Caco-2 (cell line): ENCODE data around the gene EIF1. TPM values are rescaled to one million over a fixed set of nuclear protein-coding genes. Genes with fewer than 3 reads are reported as not detected.
"Not testable (repeated sequence)": the region's sequence is repeated elsewhere in the genome, so short reads cannot be mapped to it uniquely, and the experiment has no call there.

Experiments used
- BruUV-seq: library from RNA; stranded (reverse); fragments of 400-500 nt; replicated peaks from 2 replicates; lab custom pipeline; 2021; lab: Mats Ljungman, UMichigan
- CTCF ChIA-PET: fragments of 300-600 bp; sonication (Branson Sonifier 250); formaldehyde crosslinking; loops from one replicate; lab custom pipeline; 2022; ENCODE audit warnings: antibody characterized with exemption; lab: Charles Lee
- POLR2A ChIA-PET: fragments of 300-600 bp; sonication (Branson Sonifier 250); formaldehyde crosslinking; loops from one replicate; lab custom pipeline; 2022; ENCODE audit warnings: antibody characterized with exemption; lab: Charles Lee
- DNase-seq, 2 experiments: peaks; one replicate each; pipeline versions ENCODE4 v3.0.0 to v3.0.0-alpha.2; 2020 to 2022
- H3K27me3 ChIP-seq: replicated peaks from 2 replicates; pipeline ENCODE4 v1.6.0; 2011; ENCODE audit warnings: low read length; ENCODE audit not compliant: control insufficient read depth, insufficient read depth
- H3K36me3 ChIP-seq: 2 replicates; pipeline ENCODE4 v1.5.1; 2011; ENCODE audit warnings: low read length; ENCODE audit not compliant: control insufficient read depth, insufficient read depth
- H3K4me1 ChIP-seq: fragments of 250-450 bp; sonication (Bioruptor Pico); 2 replicates; pipeline ENCODE4 v1.5.1; 2020; ENCODE audit warnings: mild to moderate bottlenecking
- H3K4me3 ChIP-seq: 2 replicates; pipeline ENCODE4 v1.5.1; 2011; ENCODE audit warnings: low read depth, mild to moderate bottlenecking, control low read depth, low read length
- H3K9me3 ChIP-seq: fragments of 250-450 bp; sonication (Bioruptor Pico); 2 replicates; pipeline ENCODE4 v1.5.1; 2020; ENCODE audit warnings: mild to moderate bottlenecking, moderate library complexity
- H3K27ac Mint-ChIP-seq: one replicate; pipeline ENCODE4 v1.8.0; 2022; ENCODE audit warnings: mixed read lengths; ENCODE audit not compliant: unreplicated experiment
- H3K27me3 Mint-ChIP-seq: one replicate; pipeline ENCODE4 v1.8.0; 2022; ENCODE audit warnings: mixed read lengths; ENCODE audit not compliant: insufficient read depth, unreplicated experiment
- H3K36me3 Mint-ChIP-seq: one replicate; pipeline ENCODE4 v1.8.0; 2022; ENCODE audit warnings: mild to moderate bottlenecking, mixed read lengths; ENCODE audit not compliant: insufficient read depth, unreplicated experiment
- H3K4me1 Mint-ChIP-seq: one replicate; pipeline ENCODE4 v1.8.0; 2022; ENCODE audit warnings: low read depth, mixed read lengths; ENCODE audit not compliant: unreplicated experiment
- H3K4me3 Mint-ChIP-seq: one replicate; pipeline ENCODE4 v1.8.0; 2022; ENCODE audit warnings: mild to moderate bottlenecking, moderate library complexity, mixed read lengths; ENCODE audit not compliant: unreplicated experiment
- H3K9me3 Mint-ChIP-seq: one replicate; pipeline ENCODE4 v1.8.0; 2022; ENCODE audit warnings: mixed read lengths; ENCODE audit not compliant: unreplicated experiment
- intact Hi-C: fragments of 100-400 bp; cut with micrococcal nuclease; formaldehyde crosslinking; loops from one replicate; pipeline ENCODE4 v1.10.0; 2022; ENCODE audit not compliant: unreplicated experiment
- total RNA-seq: library from RNA; stranded (reverse); gene quantifications from 2 replicates; pipeline ENCODE4 v1.2.3, GENCODE V29; 2022
- TF ChIP-seq, protein P1 (sequence below), 2 experiments: fragments of 200-600 bp in 1 of 2; IDR thresholded peaks; 1 replicate in 1 of 2; 2 replicates in 1 of 2; pipeline versions ENCODE4 v1.5.1 to v1.8.0; 2011 to 2022; ENCODE audit warnings: antibody characterized with exemption in 1 of 2, control low read depth in 1 of 2, inconsistent platforms in 1 of 2, low read depth in 1 of 2, low read length in 1 of 2, mild to moderate bottlenecking in 1 of 2, moderate library complexity in 1 of 2; ENCODE audit not compliant: insufficient read depth in 1 of 2, severe bottlenecking in 1 of 2, unreplicated experiment in 1 of 2

Gene EIF1
- total RNA-seq, 1 experiment from 2014 or later: 783 TPM

DNA sequence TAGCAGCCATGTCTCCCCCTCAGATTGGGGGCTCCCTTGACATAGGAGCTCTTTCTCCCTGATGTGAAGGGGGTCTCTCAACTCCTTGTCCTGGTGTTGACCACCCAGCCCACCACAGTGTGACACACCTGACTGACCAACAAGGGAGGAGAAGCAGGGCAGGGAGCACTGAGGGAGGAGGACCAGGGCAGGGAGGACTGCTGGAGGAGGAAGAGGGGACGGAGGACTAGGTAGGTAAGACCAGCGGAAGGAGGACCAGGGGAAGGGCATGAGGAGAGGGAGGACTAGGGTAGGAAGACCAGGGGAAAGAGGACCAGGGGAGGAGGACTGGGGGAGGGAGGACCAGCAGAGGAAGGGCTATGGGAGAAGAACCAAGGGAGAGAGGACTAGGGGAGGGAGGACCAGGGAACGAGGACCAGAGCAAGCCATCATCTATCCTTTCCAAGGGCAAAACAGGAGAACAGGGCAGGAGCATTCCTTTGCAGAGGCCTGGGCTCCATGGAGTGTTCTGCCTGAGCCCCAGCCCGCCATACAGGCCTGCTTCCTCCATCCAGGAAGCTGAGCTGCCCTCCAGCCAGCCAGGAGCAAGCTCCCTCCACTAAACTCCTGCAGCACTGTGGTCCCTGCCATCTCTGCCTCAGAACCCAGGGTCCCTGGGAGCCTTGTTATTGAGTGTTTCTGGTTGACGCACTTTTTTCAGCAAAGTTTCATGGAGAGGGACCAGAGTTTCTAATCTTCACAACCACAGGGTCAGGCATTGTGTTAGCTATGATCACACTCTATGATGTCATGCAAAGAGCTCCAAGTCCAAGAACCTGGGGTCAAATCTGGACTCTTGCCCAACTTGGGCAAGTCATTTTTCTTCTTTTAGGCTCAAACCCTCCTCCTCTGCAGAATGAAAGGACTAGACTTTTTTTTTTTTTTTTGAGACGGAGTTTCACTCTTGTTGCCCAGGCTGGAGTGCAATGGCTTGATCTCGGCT is 48.9 kb upstream of the EIF1 start:
- ChIA-PET POLR2A (no interaction called here), CTCF (interaction anchor here (0.9 to 2.7 kb wide), 4 partner anchors 9 to 91 kb away, joined by 3 to 11 read pairs (median 6); no protein-coding TSS in a partner anchor)
- H3K9me3 ChIP-seq: no peaks in the 10 kb centered on the region

DNA sequence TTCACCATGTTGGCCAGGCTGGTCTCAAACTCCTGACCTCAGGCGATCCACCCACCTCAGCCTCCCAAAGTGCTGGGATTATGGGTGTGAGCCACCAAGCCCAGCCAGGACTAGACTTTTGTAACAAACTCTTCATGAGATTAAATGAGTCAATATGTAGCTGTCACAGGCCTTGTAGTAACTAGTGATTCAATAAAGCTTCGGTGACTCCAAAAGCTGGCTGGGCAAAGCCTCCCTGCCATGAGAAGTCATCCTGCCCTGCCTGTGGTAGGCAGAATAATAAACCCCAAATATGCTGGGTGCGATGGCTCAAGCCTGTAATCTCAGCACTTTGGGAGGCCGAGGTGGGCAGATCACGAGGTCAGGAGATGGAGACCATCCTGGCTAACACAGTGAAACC is 48.1 kb upstream of the EIF1 start:
- H3K36me3 ChIP-seq, POLR2A ChIA-PET, H3K4me1 ChIP-seq, H3K4me1 Mint-ChIP-seq, H3K27me3 Mint-ChIP-seq, H3K27ac Mint-ChIP-seq, H3K9me3 Mint-ChIP-seq, intact Hi-C loops, H3K27me3 ChIP-seq, DNase-seq, H3K4me3 Mint-ChIP-seq, H3K9me3 ChIP-seq, BruUV-seq, H3K4me3 ChIP-seq, H3K36me3 Mint-ChIP-seq: not testable (repeated sequence)
- CTCF ChIA-PET: interaction anchor here (0.9 to 2.7 kb wide), 4 partner anchors 8 to 92 kb away, joined by 3 to 11 read pairs (median 6); no protein-coding TSS in a partner anchor

More for the DNA sequence above, 48.9 kb upstream of the EIF1 start:
- BruUV-seq: no TSS peak
- H3K9me3 Mint-ChIP-seq: no peaks in the 10 kb centered on the region
- no peak for DNase-seq
- no peak overlapping the region for H3K4me3 Mint-ChIP-seq
- H3K27ac Mint-ChIP-seq: no peak overlapping the region
- H3K27me3 ChIP-seq: no peaks in the 10 kb centered on the region
- intact Hi-C loops: no loop called here
- no peaks in the 10 kb centered on the region for H3K36me3 Mint-ChIP-seq
- H3K4me1 ChIP-seq: no peaks in the 10 kb centered on the region
- H3K4me1 Mint-ChIP-seq: no peaks in the 10 kb centered on the region
- no peak overlapping the region for H3K4me3 ChIP-seq
- TF ChIP-seq, protein P1, sequence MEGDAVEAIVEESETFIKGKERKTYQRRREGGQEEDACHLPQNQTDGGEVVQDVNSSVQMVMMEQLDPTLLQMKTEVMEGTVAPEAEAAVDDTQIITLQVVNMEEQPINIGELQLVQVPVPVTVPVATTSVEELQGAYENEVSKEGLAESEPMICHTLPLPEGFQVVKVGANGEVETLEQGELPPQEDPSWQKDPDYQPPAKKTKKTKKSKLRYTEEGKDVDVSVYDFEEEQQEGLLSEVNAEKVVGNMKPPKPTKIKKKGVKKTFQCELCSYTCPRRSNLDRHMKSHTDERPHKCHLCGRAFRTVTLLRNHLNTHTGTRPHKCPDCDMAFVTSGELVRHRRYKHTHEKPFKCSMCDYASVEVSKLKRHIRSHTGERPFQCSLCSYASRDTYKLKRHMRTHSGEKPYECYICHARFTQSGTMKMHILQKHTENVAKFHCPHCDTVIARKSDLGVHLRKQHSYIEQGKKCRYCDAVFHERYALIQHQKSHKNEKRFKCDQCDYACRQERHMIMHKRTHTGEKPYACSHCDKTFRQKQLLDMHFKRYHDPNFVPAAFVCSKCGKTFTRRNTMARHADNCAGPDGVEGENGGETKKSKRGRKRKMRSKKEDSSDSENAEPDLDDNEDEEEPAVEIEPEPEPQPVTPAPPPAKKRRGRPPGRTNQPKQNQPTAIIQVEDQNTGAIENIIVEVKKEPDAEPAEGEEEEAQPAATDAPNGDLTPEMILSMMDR (IDR thresholded peaks at IDR 0.05; ENCODE audit: insufficient read depth in 1 of 2, low read depth in 1 of 2, low read length in 1 of 2, severe bottlenecking in 1 of 2, unreplicated experiment in 1 of 2): no peak
- H3K27me3 Mint-ChIP-seq: no peaks in the 10 kb centered on the region
- H3K36me3 ChIP-seq: no peaks in the 10 kb centered on the region

DNA sequence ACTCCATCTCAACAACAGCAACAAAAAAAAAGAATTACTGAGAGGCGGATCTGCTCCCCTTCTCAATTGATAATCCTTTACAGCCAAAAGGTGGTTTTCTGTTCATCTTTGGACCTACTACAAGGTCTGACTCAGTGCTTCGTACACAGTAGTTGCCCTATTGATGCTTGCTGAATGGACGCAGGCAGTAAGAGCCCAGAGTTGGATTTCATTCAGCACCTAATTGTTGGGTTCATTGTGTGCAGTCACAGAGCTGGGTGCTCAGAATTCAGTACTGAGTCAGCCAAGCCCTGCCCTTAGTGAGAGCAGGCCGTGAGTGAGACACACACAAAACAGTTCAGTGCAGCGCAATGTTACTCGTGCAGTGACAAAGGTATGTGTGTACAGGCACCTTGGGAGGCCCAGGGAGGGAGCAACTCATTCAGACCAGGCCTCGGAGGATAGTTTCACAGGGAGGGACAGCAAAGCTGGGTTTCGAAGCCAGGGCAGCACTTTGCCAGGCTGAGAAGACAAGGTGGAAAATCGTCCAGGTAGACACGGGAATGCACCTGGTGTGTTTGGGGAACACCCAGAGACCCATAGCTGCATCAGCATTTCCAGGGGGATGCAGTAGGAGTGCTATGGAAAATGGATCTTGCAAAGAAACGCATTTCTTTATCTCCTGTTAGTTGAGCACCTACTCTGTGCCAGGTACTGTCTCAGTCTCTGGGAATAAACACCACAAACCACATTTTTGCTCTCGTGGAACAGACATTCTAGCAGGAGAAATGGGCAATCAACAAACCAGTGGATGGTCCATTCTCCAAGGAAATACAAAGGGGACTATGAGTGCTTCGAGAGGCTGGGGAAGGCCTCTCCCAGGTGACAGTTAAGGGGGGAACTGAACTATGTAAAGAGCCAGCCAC is 46.2 kb upstream of the EIF1 start:
- no TSS peak for BruUV-seq
- Histone ChIP-seq H3K9me3 (no peaks in the 10 kb centered on the region), H3K4me3 (no peak overlapping the region), H3K36me3 (no peaks in the 10 kb centered on the region), H3K4me1 (peaks cover 8% of the 10 kb centered on the region), H3K27me3 (no peaks in the 10 kb centered on the region)
- Mint-ChIP-seq H3K36me3 (no peaks in the 10 kb centered on the region), H3K4me3 (no peak overlapping the region), H3K9me3 (no peaks in the 10 kb centered on the region), H3K27ac (no peak overlapping the region), H3K4me1 (no peaks in the 10 kb centered on the region), H3K27me3 (no peaks in the 10 kb centered on the region)
- POLR2A ChIA-PET: no interaction called here
- intact Hi-C loops: no loop called here
- no peak for DNase-seq
- CTCF ChIA-PET: no interaction called here
- TF ChIP-seq, protein P1 (IDR thresholded peaks at IDR 0.05; ENCODE audit: insufficient read depth in 1 of 2, low read depth in 1 of 2, low read length in 1 of 2, severe bottlenecking in 1 of 2, unreplicated experiment in 1 of 2): no peak
